Measurements from ENCODE around the gene SUMO3. TPM values are rescaled to one million over a fixed set of nuclear protein-coding genes. Genes with fewer than 3 reads are reported as not detected.

The SUMO3 gene
- polyA plus RNA-seq, 1 of the 3 experiments (the other 2 are of a cell fraction) = 125 TPM

DNA sequence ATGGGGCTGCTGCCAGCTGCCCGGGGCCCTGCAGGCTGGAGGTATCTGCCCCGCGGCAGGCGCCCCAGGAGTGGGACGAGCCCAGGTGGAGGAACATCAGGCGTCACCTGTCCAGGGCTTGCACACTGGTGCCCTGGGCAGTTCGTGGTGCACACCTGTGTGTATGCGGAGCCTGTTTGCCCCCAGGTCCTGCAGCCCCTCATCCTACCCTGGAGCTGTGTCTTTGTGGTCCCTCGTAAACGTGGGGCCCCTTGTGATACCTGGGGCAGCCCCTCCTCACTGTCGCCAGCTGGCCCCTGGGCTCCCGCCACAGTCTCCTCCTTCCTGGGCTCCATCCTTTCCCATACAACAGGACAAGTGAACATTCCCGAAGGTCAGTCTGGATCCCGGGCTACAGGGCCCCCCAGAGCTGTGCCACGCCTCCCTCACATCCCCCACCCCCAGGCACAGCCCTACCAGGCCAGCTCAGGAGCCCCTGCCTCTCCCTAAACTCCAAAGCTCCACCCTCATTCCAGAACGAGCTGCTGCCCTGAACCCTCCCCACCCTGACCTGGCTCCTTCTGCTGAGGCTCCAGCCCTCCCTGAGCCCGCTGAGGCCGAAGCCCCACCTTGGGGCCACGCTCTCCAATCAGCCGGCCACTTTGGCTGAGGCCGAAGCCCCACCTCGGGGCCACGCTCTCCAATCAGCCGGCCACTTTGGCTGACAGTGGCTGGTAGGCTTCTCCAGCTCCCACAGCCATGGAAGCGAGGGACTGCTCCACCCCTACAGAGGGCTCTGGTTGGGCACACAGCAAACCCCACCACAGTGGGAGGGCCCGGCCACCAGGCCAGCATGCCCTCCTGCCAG, 58.9 kb downstream of the SUMO3 start:
- no peak overlapping the region for H3K9ac ChIP-seq
- H3K36me3 ChIP-seq (replicated peaks in 1 of 2; ENCODE audit: control insufficient read depth in 1 of 2, insufficient read depth in 2 of 2, low read length in 1 of 2) = no peaks in the 10 kb centered on the region
- no peak overlapping the region for H2AFZ ChIP-seq (ENCODE audit: low read depth)
- ChIA-PET CTCF (interaction anchor here (1.1 to 1.5 kb wide), 3 partner anchors 9 to 34 kb away, joined by 3 to 6 read pairs (median 3); no protein-coding TSS in a partner anchor), POLR2A (no interaction called here)
- no peaks in the 10 kb centered on the region for H3F3A ChIP-seq (replicated peaks; ENCODE audit: insufficient read depth)
- no peak overlapping the region for H3K4me3 ChIP-seq (ENCODE audit: low read depth in 2 of 2, low read length in 1 of 2)
- TF ChIP-seq SIN3A (IDR thresholded peaks at IDR 0.05; ENCODE audit: borderline replicate concordance, low read depth, low read length) (no peak), GATA2 (CRISPR knock-in tag; IDR thresholded peaks at IDR 0.05) (no peak), TCF12 (IDR thresholded peaks at IDR 0.05) (no peak), POLR2AphosphoS5 (IDR thresholded peaks at IDR 0.05; ENCODE audit: low read depth, low read length) (no peak), EP300 (IDR thresholded peaks at IDR 0.05; ENCODE audit: borderline replicate concordance in 1 of 2, low read depth in 1 of 2, low read length in 1 of 2) (no peak), FOSL2 (IDR thresholded peaks at IDR 0.05; ENCODE audit: borderline replicate concordance, low read depth) (no peak), RAD21 (IDR thresholded peaks at IDR 0.05; ENCODE audit: low read length) (no peak), RCOR1 (IDR thresholded peaks at IDR 0.05; ENCODE audit: low read length) (no peak), RFX5 (IDR thresholded peaks at IDR 0.05; ENCODE audit: low read length) (no peak), CHD2 (IDR thresholded peaks at IDR 0.05; ENCODE audit: low read length, partially characterized antibody) (no peak)
- TF ChIP-seq, protein P1, sequence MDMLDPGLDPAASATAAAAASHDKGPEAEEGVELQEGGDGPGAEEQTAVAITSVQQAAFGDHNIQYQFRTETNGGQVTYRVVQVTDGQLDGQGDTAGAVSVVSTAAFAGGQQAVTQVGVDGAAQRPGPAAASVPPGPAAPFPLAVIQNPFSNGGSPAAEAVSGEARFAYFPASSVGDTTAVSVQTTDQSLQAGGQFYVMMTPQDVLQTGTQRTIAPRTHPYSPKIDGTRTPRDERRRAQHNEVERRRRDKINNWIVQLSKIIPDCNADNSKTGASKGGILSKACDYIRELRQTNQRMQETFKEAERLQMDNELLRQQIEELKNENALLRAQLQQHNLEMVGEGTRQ (IDR thresholded peaks at IDR 0.05; ENCODE audit: borderline replicate concordance, low read depth, low read length) = no peak
- TF ChIP-seq, protein P2, sequence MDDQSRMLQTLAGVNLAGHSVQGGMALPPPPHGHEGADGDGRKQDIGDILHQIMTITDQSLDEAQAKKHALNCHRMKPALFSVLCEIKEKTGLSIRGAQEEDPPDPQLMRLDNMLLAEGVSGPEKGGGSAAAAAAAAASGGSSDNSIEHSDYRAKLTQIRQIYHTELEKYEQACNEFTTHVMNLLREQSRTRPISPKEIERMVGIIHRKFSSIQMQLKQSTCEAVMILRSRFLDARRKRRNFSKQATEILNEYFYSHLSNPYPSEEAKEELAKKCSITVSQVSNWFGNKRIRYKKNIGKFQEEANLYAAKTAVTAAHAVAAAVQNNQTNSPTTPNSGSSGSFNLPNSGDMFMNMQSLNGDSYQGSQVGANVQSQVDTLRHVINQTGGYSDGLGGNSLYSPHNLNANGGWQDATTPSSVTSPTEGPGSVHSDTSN (IDR thresholded peaks at IDR 0.05) = no peak
- TF ChIP-seq, protein P3, sequence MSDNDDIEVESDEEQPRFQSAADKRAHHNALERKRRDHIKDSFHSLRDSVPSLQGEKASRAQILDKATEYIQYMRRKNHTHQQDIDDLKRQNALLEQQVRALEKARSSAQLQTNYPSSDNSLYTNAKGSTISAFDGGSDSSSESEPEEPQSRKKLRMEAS (IDR thresholded peaks at IDR 0.05; ENCODE audit: low read depth) = no peak
- no peak for DNase-seq
- H3K27ac ChIP-seq (ENCODE audit: low read depth in 2 of 2, low read length in 1 of 2) = no peak overlapping the region
- no peaks in the 10 kb centered on the region for H3K9me3 ChIP-seq
- no peaks in the 10 kb centered on the region for H3K9me2 ChIP-seq
- no peaks in the 10 kb centered on the region for H3K4me1 ChIP-seq (ENCODE audit: control insufficient read depth in 1 of 2, insufficient read depth in 2 of 2, low read depth in 1 of 2, low read length in 1 of 2)
- H3K27me3 ChIP-seq (ENCODE audit: insufficient read depth) = no peaks in the 10 kb centered on the region
- H3K79me2 ChIP-seq (ENCODE audit: insufficient read depth) = no peaks in the 10 kb centered on the region
- no peaks in the 10 kb centered on the region for H4K20me1 ChIP-seq (ENCODE audit: insufficient read depth)
- WGBS (ENCODE audit: low lambda C conversion rate) = 12% methylated on average over 10 of the region's 26 CpGs
- no peak overlapping the region for H3K4me2 ChIP-seq

DNA sequence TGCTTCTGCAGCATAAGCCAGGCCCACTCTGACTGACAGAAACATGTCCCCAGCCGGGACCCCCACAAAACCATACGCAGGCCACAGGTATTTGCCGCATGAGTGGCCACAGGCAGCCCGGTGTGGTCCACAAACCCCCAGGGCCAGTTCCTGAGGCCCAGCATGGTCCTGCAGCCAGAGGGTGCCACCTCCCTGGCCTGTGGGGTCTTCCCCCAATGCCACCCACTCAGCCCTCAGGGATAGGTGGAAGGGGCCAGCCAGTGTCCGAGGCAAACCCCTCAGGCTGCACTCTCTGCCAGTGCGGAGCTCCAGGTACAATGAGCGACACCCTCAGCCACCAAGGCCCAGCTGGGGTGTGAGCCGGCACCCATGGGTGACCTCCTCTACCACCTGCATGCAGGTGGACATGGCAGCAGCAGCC, 59.7 kb downstream of the SUMO3 start:
- ChIA-PET POLR2A (no interaction called here), CTCF (interaction anchor here (1.7 kb wide), 1 partner anchor 35 kb away, joined by 4 read pairs; no protein-coding TSS in a partner anchor)
- 10% methylated on average over 2 of the region's 8 CpGs for WGBS (ENCODE audit: low lambda C conversion rate)
- Histone ChIP-seq H3K79me2 (ENCODE audit: insufficient read depth) (no peaks in the 10 kb centered on the region), H3F3A (replicated peaks; ENCODE audit: insufficient read depth) (no peaks in the 10 kb centered on the region), H3K9me3 (no peaks in the 10 kb centered on the region), H3K4me3 (ENCODE audit: low read depth in 2 of 2, low read length in 1 of 2) (no peak overlapping the region), H3K27me3 (ENCODE audit: insufficient read depth) (no peaks in the 10 kb centered on the region; the same call in 1 of the 2 replicates), H3K27ac (ENCODE audit: low read depth in 2 of 2, low read length in 1 of 2) (no peak overlapping the region), H2AFZ (ENCODE audit: low read depth) (no peak overlapping the region), H3K9me2 (no peaks in the 10 kb centered on the region), H4K20me1 (ENCODE audit: insufficient read depth) (no peaks in the 10 kb centered on the region), H3K36me3 (replicated peaks in 1 of 2; ENCODE audit: control insufficient read depth in 1 of 2, insufficient read depth in 2 of 2, low read length in 1 of 2) (no peaks in the 10 kb centered on the region), H3K9ac (no peak overlapping the region), H3K4me1 (ENCODE audit: control insufficient read depth in 1 of 2, insufficient read depth in 2 of 2, low read depth in 1 of 2, low read length in 1 of 2) (no peaks in the 10 kb centered on the region), H3K4me2 (no peak overlapping the region)
- TF ChIP-seq FOXJ3 (CRISPR knock-in tag; IDR thresholded peaks at IDR 0.05) (no peak), EP300 (IDR thresholded peaks at IDR 0.05; ENCODE audit: borderline replicate concordance in 1 of 2, low read depth in 1 of 2, low read length in 1 of 2) (no peak), POLR2AphosphoS5 (IDR thresholded peaks at IDR 0.05; ENCODE audit: low read depth, low read length) (no peak), SMC3 (IDR thresholded peaks at IDR 0.05; ENCODE audit: low read depth, low read length) (no peak), YY1 (IDR thresholded peaks at IDR 0.05; ENCODE audit: low read depth) (no peak), NFIC (IDR thresholded peaks at IDR 0.05; ENCODE audit: borderline replicate concordance) (no peak), NRF1 (IDR thresholded peaks at IDR 0.05; ENCODE audit: low read depth, low read length) (no peak), TEAD4 (IDR thresholded peaks at IDR 0.05; ENCODE audit: borderline replicate concordance, insufficient read depth) (no peak)
- TF ChIP-seq, protein P4, sequence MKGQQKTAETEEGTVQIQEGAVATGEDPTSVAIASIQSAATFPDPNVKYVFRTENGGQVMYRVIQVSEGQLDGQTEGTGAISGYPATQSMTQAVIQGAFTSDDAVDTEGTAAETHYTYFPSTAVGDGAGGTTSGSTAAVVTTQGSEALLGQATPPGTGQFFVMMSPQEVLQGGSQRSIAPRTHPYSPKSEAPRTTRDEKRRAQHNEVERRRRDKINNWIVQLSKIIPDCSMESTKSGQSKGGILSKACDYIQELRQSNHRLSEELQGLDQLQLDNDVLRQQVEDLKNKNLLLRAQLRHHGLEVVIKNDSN (IDR thresholded peaks at IDR 0.05; ENCODE audit: borderline replicate concordance, low read depth) = no peak
- no peak for DNase-seq

Data from SK-N-SH (cell line).